BLaER1 treated with 17β-estradiol and CSF1 and Interleukin-3, amounts not matched to agents 10 nM and 100 nM (cell line): ENCODE results near the gene SIL1.

Experiments used
- H3K27ac ChIP-seq, 11 experiments: shearing (Covaris generic); formaldehyde crosslinking; 2 replicates each; pipeline ENCODE4 v1.8.1; 2022
- H3K27me3 ChIP-seq, 11 experiments: shearing (Covaris generic); formaldehyde crosslinking; 2 replicates each; pipeline ENCODE4 v1.8.1; 2022
- H3K36me3 ChIP-seq, 11 experiments: shearing (Covaris generic); formaldehyde crosslinking; 2 replicates each; pipeline ENCODE4 v1.8.1; 2022
- H3K4me1 ChIP-seq, 10 experiments: shearing (Covaris generic); formaldehyde crosslinking; 2 replicates each; pipeline ENCODE4 v1.8.1; 2022
- H3K4me2 ChIP-seq, 11 experiments: shearing (Covaris generic); formaldehyde crosslinking; 2 replicates each; pipeline ENCODE4 v1.8.1; 2022
- H3K4me3 ChIP-seq, 10 experiments: shearing (Covaris generic); formaldehyde crosslinking; 2 replicates each; pipeline ENCODE4 v1.8.1; 2022
- H3K9ac ChIP-seq, 11 experiments: shearing (Covaris generic); formaldehyde crosslinking; 2 replicates each; pipeline ENCODE4 v1.8.1; 2022
- H3K9me3 ChIP-seq, 11 experiments: shearing (Covaris generic); formaldehyde crosslinking; replicated peaks in 1 of 11; 2 replicates each; pipeline ENCODE4 v1.8.1; 2022
- H4K20me1 ChIP-seq, 11 experiments: shearing (Covaris generic); formaldehyde crosslinking; 2 replicates each; pipeline ENCODE4 v1.8.1; 2022
- Cebpa-rat ChIP-seq, 11 experiments: shearing (Covaris generic); IDR thresholded peaks; 2 replicates each; pipeline ENCODE4 v1.8.1; 2022

SIL1 gene

DNA sequence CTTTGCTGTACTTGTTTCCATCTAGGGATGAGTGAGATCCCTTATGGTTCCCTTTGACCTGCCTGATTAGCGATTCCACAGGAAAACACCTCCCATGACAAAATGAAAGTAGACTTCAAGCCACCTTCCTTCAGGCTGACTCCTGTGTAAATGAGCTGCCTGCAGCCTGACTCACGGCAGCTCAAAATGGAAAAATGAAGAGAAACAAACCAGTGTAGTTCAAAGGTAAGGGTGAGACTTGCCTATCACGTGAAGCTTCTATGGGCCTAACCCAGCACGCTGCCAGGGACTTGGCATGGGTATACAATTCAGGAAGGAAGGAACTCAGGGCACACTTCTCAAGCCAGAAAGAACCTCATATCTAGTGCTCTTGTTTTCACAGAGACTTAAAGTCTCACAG, 212.9 kb downstream of the SIL1 start:
- Histone ChIP-seq H4K20me1 (no peaks in the 10 kb centered on the region), H3K4me3 (no peak overlapping the region), H3K36me3 (peaks cover 0 to 24% (median 0%) of the 10 kb centered on the region in 11 experiments; a peak in 2 of 22 replicates), H3K27ac (no peak overlapping the region), H3K4me2 (peak overlapping the region in 6 of 11 experiments; percentile 1 to 27 (median 20); a peak in 7 of 22 replicates), H3K9me3 (no peaks in the 10 kb centered on the region), H3K4me1 (peaks cover 0 to 26% (median 15%) of the 10 kb centered on the region in 10 experiments; a peak in 11 of 20 replicates), H3K9ac (no peak overlapping the region; a peak in 1 of 22 replicates), H3K27me3 (no peaks in the 10 kb centered on the region)
- no peak for TF ChIP-seq Cebpa-rat (IDR thresholded peaks at IDR 0.05)

DNA sequence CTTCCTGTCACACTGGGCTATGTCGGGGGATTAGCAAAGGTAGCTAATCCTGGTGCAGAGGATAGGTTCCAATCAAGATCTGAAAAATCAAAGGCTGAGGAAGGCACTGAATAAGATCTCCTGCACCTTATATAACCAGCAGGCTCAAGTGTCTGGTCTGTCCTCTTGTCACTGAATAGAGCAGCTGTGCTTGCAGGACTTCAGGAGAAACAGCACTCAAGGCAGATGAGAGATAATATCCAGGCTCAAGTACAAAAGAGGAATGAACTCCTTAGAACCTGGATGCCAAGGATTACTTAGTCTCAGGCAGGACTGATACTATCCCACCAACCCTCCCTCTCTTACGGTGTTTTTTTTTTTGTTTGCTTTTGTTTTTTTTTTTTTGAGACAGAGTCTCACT, 214.2 kb downstream of the SIL1 start:
- peaks cover 0 to 30% (median 15%) of the 10 kb centered on the region in 10 experiments; a peak in 11 of 20 replicates for H3K4me1 ChIP-seq

DNA sequence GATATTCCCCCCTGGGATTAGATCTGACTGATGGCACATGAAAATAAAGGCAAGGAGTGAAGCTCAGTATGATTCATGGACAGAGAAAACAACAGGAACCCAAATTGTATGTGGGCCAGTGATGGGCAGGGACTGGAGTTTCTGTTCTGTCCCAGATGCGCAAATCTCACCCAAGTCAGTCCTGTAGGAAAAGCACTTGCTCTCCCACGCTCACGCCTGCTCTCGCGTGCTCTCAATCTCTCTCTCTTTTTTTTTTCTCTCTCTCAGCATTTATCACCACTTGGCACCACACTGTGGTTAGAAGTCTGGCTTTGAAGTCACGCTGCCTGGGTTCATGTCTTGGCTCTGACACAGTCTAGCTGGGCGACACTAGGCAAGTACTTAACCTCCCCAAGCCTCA, 216.6 kb downstream of the SIL1 start:
- Histone ChIP-seq H3K4me3 (no peak overlapping the region), H4K20me1 (no peaks in the 10 kb centered on the region), H3K36me3 (peaks cover 0 to 22% (median 0%) of the 10 kb centered on the region in 11 experiments; a peak in 2 of 22 replicates), H3K27ac (no peak overlapping the region), H3K9me3 (no peaks in the 10 kb centered on the region), H3K9ac (no peak overlapping the region), H3K27me3 (no peaks in the 10 kb centered on the region), H3K4me2 (peak overlapping the region in 6 of 11 experiments; percentile 14 to 36 (median 28); a peak in 9 of 22 replicates), H3K4me1 (peaks cover 0 to 30% (median 15%) of the 10 kb centered on the region in 10 experiments; a peak in 11 of 20 replicates)
- TF ChIP-seq Cebpa-rat (IDR thresholded peaks at IDR 0.05) = no peak

More for the DNA sequence above, 214.2 kb downstream of the SIL1 start:
- Histone ChIP-seq H3K9me3 (no peaks in the 10 kb centered on the region), H3K4me2 (no peak overlapping the region), H3K27me3 (no peaks in the 10 kb centered on the region), H4K20me1 (no peaks in the 10 kb centered on the region), H3K27ac (no peak overlapping the region), H3K4me3 (no peak overlapping the region), H3K9ac (no peak overlapping the region), H3K36me3 (peaks cover 0 to 27% (median 0%) of the 10 kb centered on the region in 11 experiments; a peak in 2 of 22 replicates)
- TF ChIP-seq Cebpa-rat (IDR thresholded peaks at IDR 0.05) = no peak

DNA sequence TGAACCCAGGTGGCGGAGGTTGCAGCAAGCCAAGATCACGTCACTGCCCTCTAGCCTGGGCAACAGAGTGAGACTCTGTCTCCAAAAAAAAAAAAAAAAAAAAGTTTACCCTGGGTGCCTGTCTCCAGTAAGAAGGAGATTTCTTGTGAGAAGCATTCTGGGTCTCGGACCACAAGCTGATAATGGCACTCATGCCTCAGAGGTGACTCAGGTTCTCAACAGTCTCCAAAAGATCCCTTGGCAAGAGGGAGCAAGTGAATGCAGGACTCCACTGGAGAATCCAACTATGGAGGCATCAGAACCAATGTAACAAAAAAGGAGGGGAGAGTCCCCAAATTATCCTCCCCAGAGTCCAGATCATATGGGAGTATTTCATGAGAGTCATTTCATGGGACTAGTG, 217.0 kb downstream of the SIL1 start:
- H4K20me1 ChIP-seq = no peaks in the 10 kb centered on the region
- TF ChIP-seq Cebpa-rat (IDR thresholded peaks at IDR 0.05) = no peak
- peaks cover 0 to 30% (median 15%) of the 10 kb centered on the region in 10 experiments; a peak in 12 of 20 replicates for H3K4me1 ChIP-seq
- H3K4me3 ChIP-seq = no peak overlapping the region
- H3K9me3 ChIP-seq = no peaks in the 10 kb centered on the region
- H3K9ac ChIP-seq = no peak overlapping the region
- peak overlapping the region in 4 of 11 experiments; percentile 14 to 36 (median 31); a peak in 7 of 22 replicates for H3K4me2 ChIP-seq
- peaks cover 0 to 22% (median 0%) of the 10 kb centered on the region in 11 experiments; a peak in 2 of 22 replicates for H3K36me3 ChIP-seq
- H3K27ac ChIP-seq = no peak overlapping the region
- H3K27me3 ChIP-seq = no peaks in the 10 kb centered on the region

DNA sequence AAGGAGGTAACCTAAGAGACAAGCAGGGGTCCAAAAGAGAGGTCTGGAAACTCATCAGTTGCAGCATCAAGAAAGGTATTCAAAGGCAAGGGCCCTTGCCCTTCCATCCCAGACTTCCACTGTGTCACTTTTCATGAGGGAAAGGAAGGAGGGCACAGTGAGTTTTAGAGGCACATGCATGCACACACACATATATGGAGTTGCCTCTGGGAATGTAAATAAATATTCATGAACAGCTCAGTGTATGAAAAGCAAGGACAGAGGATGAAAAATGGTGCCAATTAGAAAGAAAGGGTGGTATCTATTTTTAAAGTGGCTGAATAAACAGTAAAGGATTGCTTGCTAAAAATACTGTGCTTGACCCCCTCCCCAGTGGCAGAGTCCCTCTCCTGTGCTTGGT, 217.7 kb downstream of the SIL1 start:
- H3K27me3 ChIP-seq = no peaks in the 10 kb centered on the region
- H4K20me1 ChIP-seq = no peaks in the 10 kb centered on the region
- no peak overlapping the region for H3K4me3 ChIP-seq
- H3K36me3 ChIP-seq = peaks cover 0 to 22% (median 0%) of the 10 kb centered on the region in 11 experiments; a peak in 2 of 22 replicates
- TF ChIP-seq Cebpa-rat (IDR thresholded peaks at IDR 0.05) = no peak
- no peak overlapping the region for H3K4me2 ChIP-seq
- peaks cover 6 to 31% (median 15%) of the 10 kb centered on the region in 10 experiments; a peak in 17 of 20 replicates for H3K4me1 ChIP-seq
- H3K9ac ChIP-seq = no peak overlapping the region
- no peaks in the 10 kb centered on the region for H3K9me3 ChIP-seq
- no peak overlapping the region for H3K27ac ChIP-seq

DNA sequence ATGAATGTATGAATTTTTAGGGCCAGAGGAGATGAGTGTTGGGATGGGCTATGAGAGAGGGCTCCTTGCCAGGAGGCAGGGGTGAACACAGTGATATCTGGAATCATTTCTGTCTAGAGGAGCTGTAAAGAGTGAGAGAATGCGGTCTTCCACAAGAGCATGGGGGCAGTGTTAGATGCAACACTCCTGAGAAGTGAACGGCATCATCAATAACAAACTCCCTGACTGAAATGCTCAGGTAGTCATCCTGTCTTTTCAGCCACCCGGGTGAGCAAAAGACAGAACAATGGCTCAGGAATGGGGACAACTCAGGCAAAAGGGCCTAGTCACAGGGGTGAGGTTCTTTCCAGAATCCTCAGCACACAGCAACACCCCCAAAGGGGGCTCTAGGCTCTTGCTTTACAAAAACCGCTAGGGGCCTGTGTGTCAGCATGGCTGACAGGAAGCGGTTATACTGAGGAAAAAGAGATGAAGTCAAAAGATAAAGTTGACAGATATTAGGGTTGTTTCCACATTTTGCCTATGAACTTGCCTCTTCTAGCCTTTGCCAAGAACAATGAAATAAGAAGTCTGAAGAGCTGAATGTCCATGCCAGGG, 218.4 kb downstream of the SIL1 start:
- H3K36me3 ChIP-seq = peaks cover 0 to 19% (median 0%) of the 10 kb centered on the region in 11 experiments; a peak in 2 of 22 replicates
- no peaks in the 10 kb centered on the region for H3K9me3 ChIP-seq
- TF ChIP-seq Cebpa-rat (IDR thresholded peaks at IDR 0.05) = no peak
- H3K9ac ChIP-seq = no peak overlapping the region
- no peak overlapping the region for H3K27ac ChIP-seq
- no peak overlapping the region for H3K4me3 ChIP-seq
- H3K4me1 ChIP-seq = peaks cover 9 to 29% (median 15%) of the 10 kb centered on the region in 10 experiments; a peak in 17 of 20 replicates
- H3K27me3 ChIP-seq = no peaks in the 10 kb centered on the region
- no peak overlapping the region for H3K4me2 ChIP-seq
- no peaks in the 10 kb centered on the region for H4K20me1 ChIP-seq

DNA sequence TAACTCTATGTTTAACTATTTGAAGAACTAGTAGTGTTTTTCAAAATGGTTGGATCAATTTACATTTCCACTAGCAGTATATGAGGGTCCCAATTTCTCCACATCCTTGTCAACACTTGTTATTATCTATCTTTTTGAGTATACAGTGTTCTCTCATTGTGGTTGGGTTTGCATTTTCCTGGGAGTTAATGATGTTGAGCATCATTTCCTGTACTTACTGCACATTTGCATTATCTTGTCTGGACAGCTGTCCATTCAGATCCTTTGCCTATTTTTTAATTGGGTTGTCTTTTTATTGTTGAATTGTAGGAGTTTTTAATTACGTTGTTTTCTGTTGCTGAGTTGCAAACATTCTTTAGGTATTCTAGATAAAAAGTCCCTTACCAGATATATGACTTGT, 219.6 kb downstream of the SIL1 start:
- Histone ChIP-seq H3K27me3 (no peaks in the 10 kb centered on the region), H3K4me3 (no peak overlapping the region), H3K9me3 (no peaks in the 10 kb centered on the region), H3K9ac (no peak overlapping the region), H3K36me3 (peaks cover 0 to 14% (median 0%) of the 10 kb centered on the region in 11 experiments; a peak in 2 of 22 replicates), H3K27ac (no peak overlapping the region), H4K20me1 (no peaks in the 10 kb centered on the region; a peak in 1 of 22 replicates), H3K4me1 (peaks cover 8 to 26% (median 15%) of the 10 kb centered on the region in 10 experiments; a peak in 17 of 20 replicates), H3K4me2 (no peak overlapping the region)
- TF ChIP-seq Cebpa-rat (IDR thresholded peaks at IDR 0.05) = no peak

DNA sequence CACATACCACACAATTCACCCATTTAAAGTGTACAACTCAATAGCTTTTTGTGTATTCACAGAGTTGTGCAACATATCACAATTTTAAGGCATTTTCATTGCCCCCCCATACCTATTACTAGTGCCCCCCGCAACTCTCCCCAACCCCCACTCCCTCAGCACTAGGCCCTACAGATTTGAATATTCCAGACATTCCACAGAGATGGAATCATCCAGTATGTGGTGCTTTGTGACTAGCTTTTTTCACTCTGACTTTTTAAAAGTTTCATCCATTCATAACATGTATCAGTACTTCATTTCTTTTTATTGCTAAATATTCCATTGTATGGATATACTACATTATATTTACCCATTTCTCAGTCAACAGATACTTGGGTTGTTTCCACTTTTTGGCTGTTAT, 220.1 kb downstream of the SIL1 start:
- Histone ChIP-seq H4K20me1 (no peaks in the 10 kb centered on the region; a peak in 1 of 22 replicates), H3K4me2 (no peak overlapping the region), H3K36me3 (peaks cover 0 to 11% (median 0%) of the 10 kb centered on the region in 11 experiments; a peak in 2 of 22 replicates), H3K27me3 (no peaks in the 10 kb centered on the region), H3K4me1 (peaks cover 8 to 26% (median 15%) of the 10 kb centered on the region in 10 experiments; a peak in 17 of 20 replicates), H3K4me3 (no peak overlapping the region), H3K9me3 (no peaks in the 10 kb centered on the region), H3K27ac (no peak overlapping the region), H3K9ac (no peak overlapping the region)
- TF ChIP-seq Cebpa-rat (IDR thresholded peaks at IDR 0.05) = no peak

DNA sequence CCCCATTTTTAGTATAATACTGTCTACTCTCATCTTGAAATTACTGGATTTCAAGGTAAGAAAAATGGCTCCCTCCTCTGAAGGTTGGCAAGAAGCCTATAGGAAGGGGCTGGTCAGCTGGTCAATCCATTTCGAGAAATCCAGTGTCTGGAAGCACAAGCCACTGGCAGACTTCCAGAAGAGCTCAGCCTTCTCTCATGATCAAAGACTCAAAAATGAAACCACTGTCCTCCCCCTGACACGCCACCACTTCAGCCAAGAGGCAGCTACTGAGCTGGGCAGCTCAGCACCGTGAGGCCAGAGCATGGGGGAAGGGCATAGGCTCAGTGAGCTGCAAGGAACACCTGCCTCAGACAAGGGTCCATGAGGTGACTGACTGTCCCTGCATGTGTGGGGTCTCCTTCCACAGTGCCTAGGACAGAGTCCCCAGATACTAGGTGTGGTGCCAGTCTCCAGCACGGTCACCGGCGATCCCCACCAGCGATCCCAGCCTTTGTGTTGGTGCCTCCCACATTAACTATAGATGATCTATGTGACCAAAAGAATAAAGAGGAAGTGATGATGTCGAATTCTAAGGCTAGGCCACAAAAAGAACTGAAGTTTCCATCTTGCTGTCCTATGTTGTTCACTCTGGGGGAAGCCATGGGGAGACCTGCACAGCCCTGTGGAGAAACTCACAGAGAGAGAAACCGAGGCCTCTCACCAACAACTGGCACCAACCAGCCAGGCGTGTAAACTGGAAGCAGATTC, 222.9 kb downstream of the SIL1 start:
- H3K9ac ChIP-seq = no peak overlapping the region
- H4K20me1 ChIP-seq = no peaks in the 10 kb centered on the region; a peak in 1 of 22 replicates
- peaks cover 0 to 18% (median 10%) of the 10 kb centered on the region in 10 experiments; a peak in 14 of 20 replicates for H3K4me1 ChIP-seq
- peak overlapping the region in 6 of 11 experiments; percentile 1 to 20 (median 8); a peak in 4 of 22 replicates for H3K4me2 ChIP-seq
- H3K36me3 ChIP-seq = peaks cover 0 to 24% (median 0%) of the 10 kb centered on the region in 11 experiments; a peak in 3 of 22 replicates
- H3K27ac ChIP-seq = no peak overlapping the region
- no peak for TF ChIP-seq Cebpa-rat (IDR thresholded peaks at IDR 0.05)
- H3K9me3 ChIP-seq = peaks cover 0 to 7% (median 0%) of the 10 kb centered on the region in 11 experiments; a peak in 1 of 22 replicates
- no peaks in the 10 kb centered on the region for H3K27me3 ChIP-seq
- no peak overlapping the region for H3K4me3 ChIP-seq
